Thyroid gland (tissue), 4 donors: ENCODE results near the gene SPATC1L. TPM values are rescaled to one million over a fixed set of nuclear protein-coding genes. Genes with fewer than 3 reads are reported as not detected.

Experiments used
- DNase-seq, 2 donors: peaks; one replicate each; pipeline ENCODE4 v3.0.0-alpha.2; 2019
- H3K27ac ChIP-seq, 3 donors: fragments of 200-600 bp; sonication (generic); 1 replicate in 2 of 3; 2 replicates in 1 of 3; pipeline ENCODE4 v1.5.1; 2016 to 2019; ENCODE audit warnings: mild to moderate bottlenecking in 1 of 3, moderate library complexity in 1 of 3
- H3K27me3 ChIP-seq: fragments of 200-600 bp; sonication (generic); one replicate; pipeline ENCODE4 v1.5.1; 2019
- H3K36me3 ChIP-seq, 2 donors: fragments of 200-600 bp; sonication (generic); one replicate each; pipeline ENCODE4 v1.5.1; 2016 to 2019
- H3K4me1 ChIP-seq, 2 donors: fragments of 200-600 bp; sonication (generic); one replicate each; pipeline ENCODE4 v1.5.1; 2017 to 2019
- H3K4me3 ChIP-seq, 3 donors: fragments of 200-600 bp; sonication (generic); replicated peaks in 1 of 3; 1 replicate in 2 of 3; 2 replicates in 1 of 3; pipeline ENCODE4 v1.5.1; 2016; ENCODE audit warnings: mild to moderate bottlenecking in 1 of 3
- H3K9me3 ChIP-seq: fragments of 200-600 bp; sonication (generic); one replicate; pipeline ENCODE4 v1.5.1; 2017
- CTCF ChIP-seq, 6 experiments: fragments of 200-600 bp in 3 of 6; fragments of 450-650 bp in 3 of 6; sonication (generic) in 3 of 6; IDR thresholded peaks; one replicate each; pipeline ENCODE4 v1.5.1; 2016 to 2019; ENCODE audit warnings: antibody characterized with exemption in 6 of 6, mild to moderate bottlenecking in 2 of 6, inconsistent platforms in 1 of 6, moderate library complexity in 1 of 6
- POLR2A ChIP-seq, 2 donors: fragments of 450-650 bp; IDR thresholded peaks; one replicate each; pipeline ENCODE4 v1.6.1; 2017; ENCODE audit warnings: antibody characterized with exemption in 2 of 2, mild to moderate bottlenecking in 2 of 2, moderate library complexity in 1 of 2
- WGBS, 2 donors: methylation state at CpG; one replicate each; pipeline ENCODE4 v1.1.5; 2017; 5-methylcytosine and 5-hydroxymethylcytosine counted together
- intact Hi-C: fragments of 100-400 bp; cut with DNase I; formaldehyde crosslinking; loops from one replicate; pipeline ENCODE4 v1.15.1; 2023
- total RNA-seq, 4 donors: library from RNA; depleted of rRNA; stranded (reverse); fragments of >200 nt; gene quantifications; one replicate each; pipeline ENCODE4 v1.2.3, GENCODE V29; 2016

SPATC1L gene
- total RNA-seq, 4 donors from 2014 or later = 3.5 to 9.0 (median 5.8) TPM

GRCh38 chr21:46215436-46216131 lies 31.3 kb upstream of the SPATC1L start:
- H3K4me3 ChIP-seq = no peak overlapping the region
- 86 to 94% methylated on average over 11 to 12 of the region's 20 CpGs for WGBS, 2 donors
- H3K27me3 ChIP-seq = no peaks in the 10 kb centered on the region
- no peak for DNase-seq
- intact Hi-C loops = no loop called here
- H3K4me1 ChIP-seq = no peaks in the 10 kb centered on the region
- peaks cover 0 to 9% of the 10 kb centered on the region in 2 donors for H3K36me3 ChIP-seq
- no peak for TF ChIP-seq POLR2A (IDR thresholded peaks at IDR 0.05)
- TF ChIP-seq CTCF (IDR thresholded peaks at IDR 0.05) = no peak
- no peak overlapping the region for H3K27ac ChIP-seq
- H3K9me3 ChIP-seq = no peaks in the 10 kb centered on the region

GRCh38 chr21:46214478-46215340 lies 30.4 kb upstream of the SPATC1L start:
- intact Hi-C loops = no loop called here
- H3K27ac ChIP-seq = no peak overlapping the region
- H3K4me3 ChIP-seq = no peak overlapping the region
- peaks cover 0 to 7% of the 10 kb centered on the region in 2 donors for H3K36me3 ChIP-seq
- TF ChIP-seq POLR2A (IDR thresholded peaks at IDR 0.05) (no peak), CTCF (IDR thresholded peaks at IDR 0.05) (no peak)
- H3K27me3 ChIP-seq = no peaks in the 10 kb centered on the region
- no peaks in the 10 kb centered on the region for H3K9me3 ChIP-seq
- 86 to 97% methylated on average over 7 to 25 of the region's 27 CpGs for WGBS, 2 donors
- H3K4me1 ChIP-seq = no peaks in the 10 kb centered on the region
- no peak for DNase-seq

- no peaks in the 10 kb centered on the region for H3K36me3 ChIP-seq
- no peaks in the 10 kb centered on the region for H3K27me3 ChIP-seq
- 92 to 95% methylated on average over 6 to 13 of the region's 15 CpGs for WGBS, 2 donors
- DNase-seq = no peak
- no peaks in the 10 kb centered on the region for H3K4me1 ChIP-seq
- no peaks in the 10 kb centered on the region for H3K9me3 ChIP-seq
- TF ChIP-seq POLR2A (IDR thresholded peaks at IDR 0.05) (no peak), CTCF (IDR thresholded peaks at IDR 0.05) (no peak)
- H3K27ac ChIP-seq = no peak overlapping the region
- intact Hi-C loops = no loop called here
- H3K4me3 ChIP-seq = no peak overlapping the region
These were observed 29.5 kb upstream of the SPATC1L start for GRCh38 chr21:46213620-46214286.

GRCh38 chr21:46212721-46213484 lies 28.6 kb upstream of the SPATC1L start:
- no peak for TF ChIP-seq CTCF (IDR thresholded peaks at IDR 0.05)
- TF ChIP-seq POLR2A (IDR thresholded peaks at IDR 0.05) = no peak
- H3K4me3 ChIP-seq = no peak overlapping the region
- H3K27ac ChIP-seq = no peak overlapping the region
- no peaks in the 10 kb centered on the region for H3K9me3 ChIP-seq
- no peaks in the 10 kb centered on the region for H3K4me1 ChIP-seq
- no peaks in the 10 kb centered on the region for H3K27me3 ChIP-seq
- H3K36me3 ChIP-seq = no peaks in the 10 kb centered on the region
- no peak for DNase-seq
- intact Hi-C loops = no loop called here
- WGBS, 2 donors = 95% methylated on average over 12 to 13 of the region's 18 CpGs
